Stimulated activated CD8-positive, alpha-beta memory T cell treated with anti-CD3 and anti-CD28 coated beads, Interleukin-7, amount 100 ng/mL, for 1 hour (primary cell): ENCODE results near the gene HIRA.

ENCODE experiments used
- DNase-seq, 2 donors: peaks; one replicate each; pipeline ENCODE4 v3.0.0-alpha.2; 2020; ENCODE audit warnings: low read depth in 2 of 2

The HIRA gene

GRCh38 chr22:19431649-19432132 lies at the start of gene HIRA:
TSS of gene HIRA (minus strand) at chr22:19431733. CDS start at chr22:19431476, 257 bp downstream.
- DNase-seq = peak; percentile 78 to 81

- DNase-seq = no peak
Observed at GRCh38 chr22:19480789-19481188, 49.3 kb upstream of the HIRA start.

- DNase-seq = no peak
Observed at GRCh38 chr22:19480173-19480568, 48.6 kb upstream of the HIRA start.

GRCh38 chr22:19479355-19480172 lies 48.0 kb upstream of the HIRA start, which contains the start of gene CDC45:
TSS of gene CDC45 (plus strand) at chr22:19479920. CDS start at chr22:19479969, 49 bp downstream.
- peak; percentile 81 to 85 for DNase-seq

GRCh38 chr22:19478901-19479354 lies 47.4 kb upstream of the HIRA start, which contains the start of gene UFD1:
TSS of gene UFD1 (minus strand) at chr22:19479193. CDS start at chr22:19479085, 108 bp downstream.
- peak; percentile 53 to 61 for DNase-seq

GRCh38 chr22:19478045-19478900 lies 46.7 kb upstream of the HIRA start:
- no peak for DNase-seq

- DNase-seq = no peak
Observed at GRCh38 chr22:19477321-19478044, 46.0 kb upstream of the HIRA start.

GRCh38 chr22:19476023-19476422 lies 44.5 kb upstream of the HIRA start:
- DNase-seq = no peak

- DNase-seq = no peak
Observed at GRCh38 chr22:19473578-19473977, 42.0 kb upstream of the HIRA start.

GRCh38 chr22:19472233-19472632 lies 40.7 kb upstream of the HIRA start:
- DNase-seq = no peak

GRCh38 chr22:19471572-19471971 lies 40.0 kb upstream of the HIRA start:
- no peak for DNase-seq

GRCh38 chr22:19470010-19470409 lies 38.5 kb upstream of the HIRA start:
- no peak for DNase-seq

- no peak for DNase-seq
Observed at GRCh38 chr22:19469421-19469820, 37.9 kb upstream of the HIRA start.

- DNase-seq = no peak
Observed at GRCh38 chr22:19467912-19468311, 36.4 kb upstream of the HIRA start.

- DNase-seq = no peak
Observed at GRCh38 chr22:19466848-19467752, 35.6 kb upstream of the HIRA start.

- DNase-seq = no peak
Observed at GRCh38 chr22:19466126-19466716, 34.7 kb upstream of the HIRA start.

GRCh38 chr22:19464975-19465374 lies 33.4 kb upstream of the HIRA start:
- no peak for DNase-seq

GRCh38 chr22:19464546-19464945 lies 33.0 kb upstream of the HIRA start:
- no peak for DNase-seq

GRCh38 chr22:19463491-19464469 lies 32.2 kb upstream of the HIRA start:
- DNase-seq = no peak
